HG03135 (cell line): ENCODE data around the gene NEDD9.

Experiments used
- ATAC-seq: cut with Tn5 transposase; IDR thresholded peaks from one replicate; pipeline ENCODE4 v1.9.1; 2021; ENCODE audit warnings: mild to moderate bottlenecking, moderate library complexity; ENCODE audit not compliant: unreplicated experiment

The NEDD9 gene

GRCh38 chr6:11218538-11219399, 13.7 kb downstream of the NEDD9 start:
- ATAC-seq = no peak

- ATAC-seq = no peak
Observed at GRCh38 chr6:11218102-11218442, 14.4 kb downstream of the NEDD9 start.

DNA sequence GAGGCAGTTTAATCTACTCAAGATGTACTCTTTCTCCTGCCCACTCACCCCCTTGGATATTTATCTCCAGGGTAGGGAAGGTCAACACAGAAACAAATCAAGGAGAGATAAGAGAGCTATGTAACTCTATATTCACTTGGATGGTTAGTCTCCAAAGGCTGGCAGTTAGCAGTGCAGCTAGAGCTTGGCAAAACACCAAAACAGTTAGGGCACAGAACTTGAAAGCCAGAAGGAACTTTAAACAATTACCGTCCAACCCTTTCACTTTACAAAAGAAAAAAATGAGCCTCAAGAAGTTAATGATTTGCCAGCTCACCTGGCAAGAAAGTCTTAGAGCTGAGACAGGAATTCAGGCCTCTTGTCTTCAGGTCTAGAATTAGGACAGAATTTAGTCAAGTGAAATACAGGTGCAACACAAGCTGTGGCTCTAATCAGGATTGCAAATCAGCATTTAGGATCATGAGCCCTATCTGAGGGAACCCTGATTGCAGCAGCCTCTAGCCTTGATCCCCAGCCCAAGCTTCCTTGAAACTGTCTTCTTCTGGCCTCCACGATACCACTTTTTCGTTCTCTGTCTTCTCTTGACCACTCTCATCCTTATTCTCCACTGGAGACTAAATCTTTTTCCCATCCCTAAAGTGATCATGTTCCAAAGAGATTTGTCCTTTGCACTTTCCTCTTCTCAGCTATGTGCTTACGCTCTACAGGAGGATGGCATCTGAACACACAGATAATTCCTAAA, 14.9 kb downstream of the NEDD9 start:
- ATAC-seq = no peak

- ATAC-seq = no peak
Observed at GRCh38 chr6:11215773-11216172, 16.7 kb downstream of the NEDD9 start.

DNA sequence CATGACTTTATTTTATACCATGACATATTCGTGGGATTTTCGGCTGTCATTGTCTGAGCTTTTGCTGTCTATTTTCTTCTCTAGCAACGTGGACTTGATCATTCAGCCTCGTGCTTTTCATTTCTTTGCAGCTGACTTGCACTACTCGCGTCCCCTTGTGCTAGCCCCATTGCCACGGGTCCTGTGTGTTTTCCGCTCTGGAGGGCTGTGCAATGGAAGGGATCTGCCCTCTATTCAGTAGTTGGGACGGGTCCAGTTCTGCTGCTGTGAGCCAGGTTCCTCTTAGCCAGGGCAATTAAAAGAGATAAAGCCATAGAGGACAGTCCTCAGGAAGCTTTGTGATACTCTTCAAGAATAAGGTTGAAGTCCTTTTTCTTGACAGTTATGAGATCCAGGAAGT, 17.6 kb downstream of the NEDD9 start:
- ATAC-seq = no peak

DNA sequence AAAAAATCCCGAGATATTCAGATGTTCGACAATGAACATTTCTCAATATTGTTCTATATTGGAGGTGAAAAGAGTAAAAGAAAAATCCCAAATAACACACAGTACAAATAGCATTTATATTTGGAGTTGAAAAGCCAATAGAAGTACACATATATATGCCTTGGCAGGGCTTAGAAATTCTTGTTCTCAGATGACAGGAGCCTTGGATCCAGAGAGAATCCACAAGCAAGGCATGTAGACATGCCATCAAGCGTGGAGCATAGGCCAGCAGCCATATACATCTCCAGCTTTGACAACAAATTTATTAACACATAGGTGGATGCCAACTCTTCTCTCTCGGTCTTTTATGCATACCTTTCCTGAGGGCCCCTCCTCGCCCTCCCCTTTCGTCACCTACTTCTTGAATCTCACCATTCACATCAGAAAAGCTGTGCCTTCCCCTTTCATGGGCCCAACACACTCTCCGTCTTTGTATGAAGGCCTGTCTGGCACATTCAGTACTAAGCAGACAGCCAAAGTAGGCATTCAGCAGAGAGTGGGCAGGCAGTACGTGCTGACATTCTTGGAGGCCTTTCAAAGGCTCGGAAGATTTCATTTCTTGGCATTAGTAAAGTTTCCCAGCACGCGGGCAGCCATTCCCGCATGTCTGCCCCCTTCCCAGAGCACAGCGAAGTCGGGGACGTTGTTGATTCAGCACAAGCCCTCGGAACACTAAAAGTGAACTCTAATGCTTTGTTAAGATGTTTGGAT, 18.2 kb downstream of the NEDD9 start:
- no peak for ATAC-seq

DNA sequence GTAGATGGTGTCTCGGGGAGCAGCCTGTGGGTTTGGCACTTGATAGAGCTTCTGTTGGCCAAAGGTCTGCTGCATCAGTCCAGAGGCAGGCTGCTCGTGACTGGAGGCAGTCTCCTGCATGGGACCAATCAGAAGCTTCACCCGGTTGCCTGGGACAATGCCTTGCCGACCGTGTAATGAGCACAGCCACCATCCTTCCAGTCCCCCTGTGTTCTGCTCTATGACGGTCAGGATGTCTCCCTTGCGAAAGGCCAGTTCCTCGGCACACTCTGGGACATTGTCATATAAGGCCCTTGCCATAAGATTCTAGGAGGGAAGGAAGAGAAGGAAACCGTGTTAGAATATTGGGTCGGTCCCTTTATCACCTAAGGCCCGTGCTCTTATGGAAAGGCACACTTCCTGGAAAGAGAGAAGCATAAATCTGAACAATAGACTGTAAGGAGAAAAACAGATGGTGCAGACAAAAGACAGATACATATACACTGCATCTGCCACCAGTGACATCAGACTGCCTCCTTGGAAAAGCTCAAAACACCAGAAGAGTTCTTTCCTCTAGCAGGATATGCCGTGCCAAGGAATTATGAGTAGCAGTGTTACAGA, 18.9 kb downstream of the NEDD9 start:
- no peak for ATAC-seq

DNA sequence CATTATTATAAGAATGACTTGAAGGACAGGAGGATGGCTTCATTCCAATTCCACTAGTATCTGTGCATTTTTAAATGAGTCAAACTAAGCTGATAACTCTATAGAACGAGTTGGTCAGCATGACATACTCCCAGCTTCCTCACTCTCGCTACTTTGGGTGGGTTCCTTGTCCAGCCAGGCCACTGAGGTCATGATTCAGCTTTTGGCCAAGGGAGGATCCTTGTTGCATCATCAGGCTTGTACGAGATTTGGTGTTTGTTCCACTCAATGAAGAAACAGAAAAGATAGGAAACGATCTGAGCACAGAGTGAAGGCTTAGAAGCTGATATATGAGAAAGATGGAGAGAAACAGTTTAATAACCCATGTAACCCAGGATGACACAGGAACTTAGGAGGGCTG, 19.8 kb downstream of the NEDD9 start:
- ATAC-seq = no peak

GRCh38 chr6:11211254-11211653, 21.2 kb downstream of the NEDD9 start:
- ATAC-seq = no peak

- no peak for ATAC-seq
Observed at GRCh38 chr6:11210386-11211138, 21.9 kb downstream of the NEDD9 start.

GRCh38 chr6:11209906-11210305, 22.6 kb downstream of the NEDD9 start:
- ATAC-seq = no peak

DNA sequence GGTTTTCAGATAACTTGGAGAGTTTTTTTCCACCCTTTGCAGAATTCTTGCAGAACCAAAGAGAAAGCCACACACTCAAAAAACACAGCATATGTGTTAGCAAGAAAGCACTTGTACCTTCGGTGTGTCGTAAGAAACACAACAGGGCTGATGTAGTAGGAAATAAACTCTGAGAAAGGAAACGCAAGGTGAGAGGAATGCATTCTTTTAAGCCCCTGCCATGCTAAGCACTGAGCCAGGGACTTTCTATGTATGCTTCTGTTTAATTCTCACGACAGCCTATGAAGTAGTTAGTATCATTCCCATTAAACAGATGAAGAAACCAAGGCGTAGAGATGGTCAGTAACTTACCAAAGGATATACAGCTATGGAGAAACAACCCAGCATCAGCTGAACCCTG, 23.1 kb downstream of the NEDD9 start:
- ATAC-seq = no peak

DNA sequence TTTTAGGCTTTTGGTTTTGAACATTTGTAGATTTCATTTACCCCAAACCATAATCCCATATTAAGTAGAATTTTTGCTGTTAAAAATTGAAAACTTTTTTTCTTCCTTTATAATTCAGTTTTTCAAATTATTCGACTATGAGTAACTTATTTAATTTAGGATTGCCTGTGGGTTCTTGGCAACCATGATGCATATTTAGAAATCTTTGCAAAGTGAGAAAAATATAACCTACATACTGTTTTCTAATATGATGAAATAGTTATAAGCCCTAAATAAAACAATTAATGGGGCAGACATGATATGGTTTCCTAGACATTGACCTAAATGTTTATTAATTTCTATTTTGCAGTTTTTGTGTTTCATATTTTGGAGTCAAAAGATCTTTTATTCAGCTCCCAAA, 23.6 kb downstream of the NEDD9 start:
- ATAC-seq = no peak

- ATAC-seq = no peak
Observed at GRCh38 chr6:11208267-11208666, 24.2 kb downstream of the NEDD9 start.

- ATAC-seq = no peak
Observed at GRCh38 chr6:11207199-11207968, 25.1 kb downstream of the NEDD9 start.

DNA sequence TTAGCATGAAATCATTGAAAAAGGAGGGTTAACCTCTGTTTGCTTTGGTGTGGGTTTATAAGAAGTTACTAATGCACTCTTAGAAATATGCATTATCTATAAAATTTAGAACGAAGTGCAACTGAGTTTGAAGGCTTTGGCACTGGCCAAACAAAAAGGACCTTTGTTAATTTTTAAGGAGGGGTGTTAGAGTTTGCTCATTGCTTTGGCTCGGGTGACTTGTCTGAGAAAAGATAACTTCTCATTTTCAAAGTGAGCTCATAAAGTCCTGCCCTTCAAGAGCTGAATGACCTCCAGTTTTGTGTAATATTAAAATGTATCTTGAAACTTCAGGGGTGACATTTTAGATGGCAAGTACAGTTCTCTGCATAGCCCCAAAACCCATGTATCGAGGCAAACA, 25.9 kb downstream of the NEDD9 start:
- no peak for ATAC-seq

GRCh38 chr6:11204794-11205366, 27.6 kb downstream of the NEDD9 start:
- ATAC-seq = no peak

GRCh38 chr6:11204005-11204399, 28.5 kb downstream of the NEDD9 start:
- no peak for ATAC-seq

DNA sequence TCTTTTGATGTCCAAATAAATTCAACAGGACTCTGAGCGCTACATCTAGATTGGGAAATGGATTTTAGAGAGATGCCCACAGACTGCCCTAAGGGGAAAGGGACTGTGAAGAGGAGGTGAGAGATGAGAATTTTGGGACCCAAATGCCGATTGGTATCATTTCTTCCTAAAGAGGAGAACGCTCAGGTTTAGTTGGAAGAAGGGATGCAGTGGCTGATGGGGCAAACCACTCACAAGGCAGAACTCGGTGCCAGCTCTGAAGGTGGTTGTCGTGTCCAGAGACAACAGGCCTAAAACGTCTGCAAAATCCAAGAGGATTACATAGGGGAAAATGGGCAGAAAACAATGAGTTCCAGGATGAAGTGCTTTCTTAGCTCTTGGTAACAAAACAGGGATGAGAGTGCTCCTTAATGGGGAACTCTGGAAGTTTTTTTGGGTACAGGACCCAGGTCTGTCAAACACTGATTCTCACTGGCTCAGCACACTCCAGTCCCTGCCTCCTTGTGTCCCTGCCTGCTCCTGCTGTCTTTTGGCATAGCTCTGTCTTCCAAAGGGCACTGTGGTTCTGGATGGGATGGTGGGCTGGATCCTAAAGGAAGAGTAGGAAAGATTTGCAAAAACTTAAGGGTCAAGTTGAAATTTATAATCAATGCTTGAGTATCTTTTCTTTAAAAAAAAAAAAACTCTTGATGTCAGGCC, 29.0 kb downstream of the NEDD9 start:
- no peak for ATAC-seq
